Measurements from ENCODE around the gene TMEM208. TPM values are rescaled to one million over a fixed set of nuclear protein-coding genes. Genes with fewer than 3 reads are reported as not detected.

TMEM208 gene
- polyA plus RNA-seq, 2 of the 4 experiments (the other 2 are of a cell fraction), result 73.5 to 114 TPM

DNA sequence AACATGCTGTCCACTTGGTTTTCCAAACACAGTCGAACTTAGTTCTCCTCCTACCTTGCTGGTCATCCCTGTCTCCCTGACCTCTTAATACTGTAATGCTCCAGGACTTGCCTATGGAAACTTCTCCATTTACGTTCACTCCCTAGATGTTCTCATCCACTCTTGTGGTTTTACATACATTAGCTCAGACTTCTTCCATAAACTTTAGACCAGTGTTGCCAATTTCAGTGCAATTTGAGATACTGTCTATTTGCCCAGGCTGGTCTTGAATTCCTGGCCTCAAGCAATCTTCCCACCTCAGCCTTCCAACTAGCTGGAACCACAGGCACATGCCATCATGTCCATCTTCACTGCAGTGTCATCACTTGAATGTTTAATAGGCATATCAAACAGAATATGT, 44.6 kb upstream of the TMEM208 start:
- no peak overlapping the region for H3K27ac ChIP-seq
- TF ChIP-seq ELK1 (IDR thresholded peaks at IDR 0.05; ENCODE audit: low read depth, low read length) (no peak), FOSL2 (IDR thresholded peaks at IDR 0.05) (no peak), FOSL2 (CRISPR knock-in tag; IDR thresholded peaks at IDR 0.05) (no peak)
- FAIRE-seq, result no peak
- 88% methylated on average over 2 of the region's 2 CpGs for WGBS (ENCODE audit: missing lambda C conversion rate)
- peaks cover 38% of the 10 kb centered on the region for H3K4me1 ChIP-seq
- CTCF ChIA-PET, result interaction anchor here (1.1 to 10.7 kb wide), 5 partner anchors 10 to 228 kb away, joined by 4 to 162 read pairs (median 44); partner anchors contain the start of gene NOL3
- no peaks in the 10 kb centered on the region for H3K9me3 ChIP-seq
- POLR2A ChIA-PET, result interaction anchor here (0.7 kb wide), 1 partner anchor 67 kb away, joined by 5 read pairs; the partner anchor contains the start of gene SLC9A5
- H3K4me3 ChIP-seq, result no peak overlapping the region
- peak overlapping the region; percentile 76 for H3K4me2 ChIP-seq
- no peak for ATAC-seq
- DNase-seq (ENCODE audit: low read depth in 1 of 2, low spot score in 1 of 2), result no peak

DNA sequence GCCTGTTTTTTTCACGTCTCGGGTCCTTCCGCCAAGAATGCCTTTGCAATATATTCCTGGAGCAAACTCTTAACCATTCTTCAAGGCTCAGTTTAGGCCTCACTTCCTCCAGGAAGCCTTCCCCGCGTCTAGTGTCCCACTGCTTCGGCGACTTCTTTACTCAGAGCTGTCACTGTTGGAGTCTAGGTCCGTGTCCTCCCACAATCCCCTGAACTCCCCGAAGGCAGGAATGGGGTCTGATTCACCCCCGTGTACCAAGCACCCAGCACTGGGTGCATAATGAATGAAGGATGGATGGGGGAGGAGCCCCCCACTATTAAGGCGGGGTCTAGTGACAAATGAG, 43.7 kb upstream of the TMEM208 start:
- no peak for TF ChIP-seq RARB (CRISPR knock-in tag; IDR thresholded peaks at IDR 0.05)
- TF ChIP-seq MYC (IDR thresholded peaks at IDR 0.05; ENCODE audit: borderline replicate concordance, low read length), result no peak
- no peak for TF ChIP-seq RAD21 (conservative IDR thresholded peaks at IDR 0.05 in 1 of 2, IDR thresholded peaks at IDR 0.05 in 1 of 2)
- TF ChIP-seq KDM1A (IDR thresholded peaks at IDR 0.05; ENCODE audit: low read depth), result peak; percentile 67; the same call in 1 of the 2 replicates
- TF ChIP-seq ZFP36 (IDR thresholded peaks at IDR 0.05; ENCODE audit: borderline replicate concordance, partially characterized antibody), result peak; percentile 91
- Histone ChIP-seq H3K27ac (peak overlapping the region; percentile 93 to 97), H3K4me1 (peaks cover 38% of the 10 kb centered on the region), H3K4me3 (peak overlapping the region; percentile 66), H3K9me3 (no peaks in the 10 kb centered on the region), H3K4me2 (peak overlapping the region; percentile 76)
- 14% methylated on average over 11 of the region's 11 CpGs for WGBS (ENCODE audit: missing lambda C conversion rate)
- FAIRE-seq (no peak), DNase-seq (ENCODE audit: low read depth in 1 of 2, low spot score in 1 of 2) (no peak), ATAC-seq (no peak)
- POLR2A ChIA-PET, result interaction anchor here (0.6 kb wide), 1 partner anchor 155 kb away, joined by 3 read pairs; no protein-coding TSS in a partner anchor
- CTCF ChIA-PET, result interaction anchor here (1.1 to 10.7 kb wide), 6 partner anchors 11 to 229 kb away, joined by 4 to 162 read pairs (median 34); partner anchors contain the start of gene NOL3

DNA sequence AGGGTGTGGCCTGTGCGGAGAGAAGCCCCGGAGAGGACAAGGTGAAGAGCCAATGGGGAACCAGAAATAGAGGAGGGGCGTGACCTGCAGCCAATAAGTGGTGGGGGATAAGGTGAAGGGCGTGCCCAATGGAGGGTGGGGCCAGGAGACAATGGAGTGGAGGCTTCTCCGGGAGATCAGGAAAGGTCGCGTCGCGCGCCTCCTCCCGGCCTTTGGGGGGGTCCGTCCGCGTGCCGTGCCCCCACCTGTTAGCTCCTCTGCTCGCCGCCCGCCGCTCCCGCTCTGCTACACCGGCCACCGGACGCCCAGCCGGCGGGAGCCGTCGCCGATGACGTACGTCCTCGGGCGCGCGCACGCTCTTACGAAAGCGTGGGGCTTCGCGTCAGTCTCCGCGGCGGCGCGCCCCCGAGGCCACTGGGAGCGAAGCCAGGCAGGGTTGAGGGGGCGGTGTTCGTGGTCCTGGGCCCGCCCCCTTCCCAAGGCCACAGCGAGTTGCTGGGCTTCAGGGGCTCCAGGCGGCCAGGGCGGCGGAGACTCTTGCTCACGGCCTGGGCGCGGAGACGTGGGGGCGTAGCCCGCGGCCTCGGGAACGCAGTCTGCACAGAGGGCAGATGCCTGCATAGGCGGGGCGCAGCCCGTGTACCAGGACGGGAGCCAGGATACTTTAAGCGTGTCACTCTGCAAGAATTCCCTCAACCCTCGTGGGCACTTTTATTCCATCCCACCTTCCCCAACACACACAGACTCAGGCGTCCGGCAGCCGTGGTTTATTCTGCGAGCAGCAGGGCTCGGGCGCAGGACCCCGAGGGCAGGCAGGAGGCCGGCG, 43.1 kb upstream of the TMEM208 start, which contains the start of gene MATCAP1:
Gene MATCAP1 (minus strand): TSS at position 337 of the 826 bp plus-strand sequence. CDS start 3,353 bp downstream, outside the sequence.
- DNase-seq (ENCODE audit: low read depth in 1 of 2, low spot score in 1 of 2) (peak; percentile 98 to 99), FAIRE-seq (peak; percentile 94), ATAC-seq (peak; percentile 72 to 87)
- 2% methylated on average over 47 of the region's 77 CpGs for WGBS (ENCODE audit: missing lambda C conversion rate)
- peak within 1 kb of the TSS; percentile 89 for H3K4me2 ChIP-seq
- peak; percentile 61 for TF ChIP-seq PHF8 (IDR thresholded peaks at IDR 0.05; ENCODE audit: borderline replicate concordance, low read depth)
- TF ChIP-seq, protein P1, sequence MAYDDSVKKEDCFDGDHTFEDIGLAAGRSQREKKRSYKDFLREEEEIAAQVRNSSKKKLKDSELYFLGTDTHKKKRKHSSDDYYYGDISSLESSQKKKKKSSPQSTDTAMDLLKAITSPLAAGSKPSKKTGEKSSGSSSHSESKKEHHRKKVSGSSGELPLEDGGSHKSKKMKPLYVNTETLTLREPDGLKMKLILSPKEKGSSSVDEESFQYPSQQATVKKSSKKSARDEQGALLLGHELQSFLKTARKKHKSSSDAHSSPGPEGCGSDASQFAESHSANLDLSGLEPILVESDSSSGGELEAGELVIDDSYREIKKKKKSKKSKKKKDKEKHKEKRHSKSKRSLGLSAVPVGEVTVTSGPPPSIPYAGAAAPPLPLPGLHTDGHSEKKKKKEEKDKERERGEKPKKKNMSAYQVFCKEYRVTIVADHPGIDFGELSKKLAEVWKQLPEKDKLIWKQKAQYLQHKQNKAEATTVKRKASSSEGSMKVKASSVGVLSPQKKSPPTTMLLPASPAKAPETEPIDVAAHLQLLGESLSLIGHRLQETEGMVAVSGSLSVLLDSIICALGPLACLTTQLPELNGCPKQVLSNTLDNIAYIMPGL (CRISPR knock-in tag; IDR thresholded peaks at IDR 0.05; ENCODE audit: borderline replicate concordance), result no peak
- TF ChIP-seq HOXB5 (CRISPR knock-in tag; IDR thresholded peaks at IDR 0.05), result no peak
- no peak for TF ChIP-seq NPAS2 (CRISPR knock-in tag; IDR thresholded peaks at IDR 0.05; ENCODE audit: borderline replicate concordance)
- no peak for TF ChIP-seq RCOR1 (IDR thresholded peaks at IDR 0.05; ENCODE audit: low read depth, low read length)
- TF ChIP-seq CEBPB (IDR thresholded peaks at IDR 0.05), result peak in 1 of 2 experiments; percentile 77; a peak in 3 of 4 replicates
- no peak for TF ChIP-seq NFE2L2 (conservative IDR thresholded peaks at IDR 0.05; ENCODE audit: low read length)
- TF ChIP-seq, protein P2, sequence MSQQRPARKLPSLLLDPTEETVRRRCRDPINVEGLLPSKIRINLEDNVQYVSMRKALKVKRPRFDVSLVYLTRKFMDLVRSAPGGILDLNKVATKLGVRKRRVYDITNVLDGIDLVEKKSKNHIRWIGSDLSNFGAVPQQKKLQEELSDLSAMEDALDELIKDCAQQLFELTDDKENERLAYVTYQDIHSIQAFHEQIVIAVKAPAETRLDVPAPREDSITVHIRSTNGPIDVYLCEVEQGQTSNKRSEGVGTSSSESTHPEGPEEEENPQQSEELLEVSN (IDR thresholded peaks at IDR 0.05; ENCODE audit: borderline replicate concordance, low read depth), result peak; percentile 31; the same call in 1 of the 2 replicates
- no peak for TF ChIP-seq FOSB (CRISPR knock-in tag; IDR thresholded peaks at IDR 0.05)
- peak; percentile 49 for TF ChIP-seq MAX (IDR thresholded peaks at IDR 0.05)
- TF ChIP-seq ZFP36 (IDR thresholded peaks at IDR 0.05; ENCODE audit: borderline replicate concordance, partially characterized antibody), result no peak
- TF ChIP-seq, protein P3, sequence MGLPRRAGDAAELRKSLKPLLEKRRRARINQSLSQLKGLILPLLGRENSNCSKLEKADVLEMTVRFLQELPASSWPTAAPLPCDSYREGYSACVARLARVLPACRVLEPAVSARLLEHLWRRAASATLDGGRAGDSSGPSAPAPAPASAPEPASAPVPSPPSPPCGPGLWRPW (IDR thresholded peaks at IDR 0.05), result no peak
- TF ChIP-seq RFX5 (IDR thresholded peaks at IDR 0.05), result peak; percentile 54; the same call in 1 of the 2 replicates
- peak; percentile 45 for TF ChIP-seq POLR2A (IDR thresholded peaks at IDR 0.05; ENCODE audit: low read length)
- no peak for TF ChIP-seq JUNB (IDR thresholded peaks at IDR 0.05)
- TF ChIP-seq JUN (IDR thresholded peaks at IDR 0.05), result peak; percentile 39 to 64; a peak in 3 of 5 replicates
- peak; percentile 9 for TF ChIP-seq CHD2 (IDR thresholded peaks at IDR 0.05; ENCODE audit: low read length, partially characterized antibody)
- TF ChIP-seq, protein P4, sequence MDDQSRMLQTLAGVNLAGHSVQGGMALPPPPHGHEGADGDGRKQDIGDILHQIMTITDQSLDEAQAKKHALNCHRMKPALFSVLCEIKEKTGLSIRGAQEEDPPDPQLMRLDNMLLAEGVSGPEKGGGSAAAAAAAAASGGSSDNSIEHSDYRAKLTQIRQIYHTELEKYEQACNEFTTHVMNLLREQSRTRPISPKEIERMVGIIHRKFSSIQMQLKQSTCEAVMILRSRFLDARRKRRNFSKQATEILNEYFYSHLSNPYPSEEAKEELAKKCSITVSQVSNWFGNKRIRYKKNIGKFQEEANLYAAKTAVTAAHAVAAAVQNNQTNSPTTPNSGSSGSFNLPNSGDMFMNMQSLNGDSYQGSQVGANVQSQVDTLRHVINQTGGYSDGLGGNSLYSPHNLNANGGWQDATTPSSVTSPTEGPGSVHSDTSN (IDR thresholded peaks at IDR 0.05), result peak; percentile 91
- ChIA-PET CTCF (interaction anchor here (1.3 to 10.7 kb wide), 17 partner anchors 12 to 244 kb away, joined by 3 to 162 read pairs (median 5); partner anchors contain the start of genes CES3, FBXL8, NOL3 and TMEM208), POLR2A (interaction anchor here (1.6 kb wide), 1 partner anchor 9 kb away, joined by 3 read pairs; no protein-coding TSS in a partner anchor)
- H3K4me3 ChIP-seq, result peak within 1 kb of the TSS; percentile 66
- H3K9me3 ChIP-seq, result no peaks in the 10 kb centered on the region
- peak within 1 kb of the TSS; percentile 93 to 97 for H3K27ac ChIP-seq
- peaks cover 33% of the 10 kb centered on the region for H3K4me1 ChIP-seq

Data from A549 (cell line).